Upper lobe of left lung (tissue), 6 donors: Measurements from ENCODE around the gene PDE7B. TPM values are rescaled to one million over a fixed set of nuclear protein-coding genes. Genes with fewer than 3 reads are reported as not detected.

Experiments used
- ATAC-seq, 2 donors: fragments of 200-7000 bp; cut with Tn5 transposase; one replicate each; pipeline ENCODE4 v1.9.1; 2022; ENCODE audit warnings: mild to moderate bottlenecking in 2 of 2, moderate library complexity in 2 of 2; ENCODE audit not compliant: low FRiP score in 2 of 2
- DNase-seq, 2 donors: peaks; one replicate each; pipeline ENCODE4 v3.0.0-alpha.2; 2019 to 2020
- H3K27ac ChIP-seq, 4 donors: fragments of 200-600 bp; sonication (generic); one replicate each; pipeline ENCODE4 v1.5.1; 2016 to 2019
- H3K27me3 ChIP-seq, 4 donors: fragments of 200-600 bp; sonication (generic); one replicate each; pipeline ENCODE4 v1.5.1; 2017 to 2019
- H3K36me3 ChIP-seq, 4 donors: fragments of 200-600 bp; sonication (generic); one replicate each; pipeline ENCODE4 v1.5.1; 2016 to 2019
- H3K4me1 ChIP-seq, 4 donors: fragments of 200-600 bp; sonication (generic); one replicate each; pipeline ENCODE4 v1.5.1; 2018 to 2019
- H3K4me3 ChIP-seq, 4 donors: fragments of 200-600 bp; sonication (generic); one replicate each; pipeline ENCODE4 v1.5.1; 2017 to 2019; ENCODE audit warnings: mild to moderate bottlenecking in 2 of 4, moderate library complexity in 1 of 4
- H3K9me3 ChIP-seq, 4 donors: fragments of 200-600 bp; sonication (generic); one replicate each; pipeline ENCODE4 v1.5.1; 2018 to 2019
- CTCF ChIP-seq, 6 experiments: fragments of 450-650 bp in 4 of 6; fragments of 200-600 bp in 2 of 6; sonication (generic) in 2 of 6; IDR thresholded peaks; one replicate each; pipeline ENCODE4 v1.5.1; 2016 to 2019; ENCODE audit warnings: antibody characterized with exemption in 6 of 6
- EP300 ChIP-seq, 4 donors: sonication (generic); formaldehyde crosslinking; IDR thresholded peaks; one replicate each; pipeline ENCODE4 v1.5.1; 2017; ENCODE audit warnings: antibody characterized with exemption in 4 of 4, control low read depth in 2 of 4
- POLR2A ChIP-seq, 4 donors: fragments of 450-650 bp; IDR thresholded peaks; one replicate each; pipeline ENCODE4 v1.5.1; 2016 to 2017; ENCODE audit warnings: antibody characterized with exemption in 4 of 4, mild to moderate bottlenecking in 2 of 4
- POLR2AphosphoS5 ChIP-seq, 2 donors: sonication (generic); formaldehyde crosslinking; IDR thresholded peaks; one replicate each; pipeline ENCODE4 v1.5.1; 2017; ENCODE audit warnings: antibody characterized with exemption in 2 of 2
- WGBS, 2 donors: methylation state at CpG; one replicate each; pipeline ENCODE4 v1.1.5; 2017 to 2018; 5-methylcytosine and 5-hydroxymethylcytosine counted together
- total RNA-seq, 6 donors: library from RNA; depleted of rRNA in 4 of 6; stranded (reverse); fragments of >200 nt in 4 of 6; gene quantifications; one replicate each; pipeline versions ENCODE4 v1.1.0 to v1.2.1, GENCODE V29; 2016 to 2021
- donor health status: DM: no; HTN: no; CAD: no; lungs with moderate emphysema.
- donor health status: DM: no; HTN: yes; CAD: no; lungs with severe emphysema.

The PDE7B gene
- 1 to 10 TPM; 1.0 to 4.4 (median 2.6) TPM for total RNA-seq

- Histone ChIP-seq H3K27ac (no peak within 1 kb of the TSS), H3K27me3 (no peaks in the 10 kb centered on the region), H3K4me3 (peak within 1 kb of the TSS in 3 of 4 donors; percentile 5 to 26 (median 21)), H3K4me1 (peaks cover 0 to 8% (median 0%) of the 10 kb centered on the region in 4 donors), H3K9me3 (no peaks in the 10 kb centered on the region), H3K36me3 (no peaks in the 10 kb centered on the region)
- DNase-seq (peak; percentile 87 to 90), ATAC-seq (peak; percentile 94 to 98)
- 10 to 15% methylated on average over 12 of the region's 12 CpGs for WGBS, 2 donors
- TF ChIP-seq POLR2AphosphoS5 (IDR thresholded peaks at IDR 0.05) (peak in 1 of 2 donors; percentile 64), EP300 (IDR thresholded peaks at IDR 0.05) (no peak), POLR2A (IDR thresholded peaks at IDR 0.05) (peak in 3 of 4 donors; percentile 45 to 75 (median 56))
Measured at GRCh38 chr6:135851442-135852271, at the start of gene PDE7B. Gene PDE7B (plus strand): TSS chr6:135851701.

GRCh38 chr6:135801755-135802465 is 49.6 kb upstream of the PDE7B start:
- DNase-seq (no peak), ATAC-seq (no peak)
- H3K4me3 ChIP-seq: no peak overlapping the region
- 97% methylated on average over 2 of the region's 2 CpGs for WGBS, 2 donors
- no peaks in the 10 kb centered on the region for H3K27me3 ChIP-seq
- TF ChIP-seq POLR2AphosphoS5 (IDR thresholded peaks at IDR 0.05): no peak
- no peak for TF ChIP-seq EP300 (IDR thresholded peaks at IDR 0.05)
- no peaks in the 10 kb centered on the region for H3K36me3 ChIP-seq
- no peaks in the 10 kb centered on the region for H3K9me3 ChIP-seq
- no peak overlapping the region for H3K27ac ChIP-seq
- no peaks in the 10 kb centered on the region for H3K4me1 ChIP-seq

- no peaks in the 10 kb centered on the region for H3K36me3 ChIP-seq
- ATAC-seq: no peak
- no peaks in the 10 kb centered on the region for H3K4me1 ChIP-seq
- WGBS, 2 donors: 83 to 93% methylated on average over 5 of the region's 5 CpGs
- no peaks in the 10 kb centered on the region for H3K9me3 ChIP-seq
- H3K4me3 ChIP-seq: no peak overlapping the region
- H3K27me3 ChIP-seq: no peaks in the 10 kb centered on the region
- no peak for DNase-seq
- no peak overlapping the region for H3K27ac ChIP-seq
- no peak for TF ChIP-seq POLR2AphosphoS5 (IDR thresholded peaks at IDR 0.05)
- TF ChIP-seq CTCF (IDR thresholded peaks at IDR 0.05): no peak
- TF ChIP-seq EP300 (IDR thresholded peaks at IDR 0.05): no peak
- TF ChIP-seq POLR2A (IDR thresholded peaks at IDR 0.05): no peak
Measured at GRCh38 chr6:135810486-135810885, 41.0 kb upstream of the PDE7B start.

GRCh38 chr6:135811170-135811569 is 40.3 kb upstream of the PDE7B start:
- no peak overlapping the region for H3K4me3 ChIP-seq
- no peaks in the 10 kb centered on the region for H3K4me1 ChIP-seq
- ATAC-seq: no peak
- no peaks in the 10 kb centered on the region for H3K9me3 ChIP-seq
- H3K27me3 ChIP-seq: no peaks in the 10 kb centered on the region
- no peak for TF ChIP-seq CTCF (IDR thresholded peaks at IDR 0.05)
- TF ChIP-seq POLR2AphosphoS5 (IDR thresholded peaks at IDR 0.05): no peak
- TF ChIP-seq POLR2A (IDR thresholded peaks at IDR 0.05): no peak
- no peak for TF ChIP-seq EP300 (IDR thresholded peaks at IDR 0.05)
- no peaks in the 10 kb centered on the region for H3K36me3 ChIP-seq
- no peak overlapping the region for H3K27ac ChIP-seq
- WGBS, 2 donors: 79 to 80% methylated on average over 2 of the region's 2 CpGs
- no peak for DNase-seq

- DNase-seq (peak in 1 of 2 donors; percentile 24), ATAC-seq (peak in 1 of 2 donors; percentile 35)
- Histone ChIP-seq H3K4me3 (no peak overlapping the region), H3K27me3 (no peaks in the 10 kb centered on the region), H3K36me3 (no peaks in the 10 kb centered on the region), H3K4me1 (no peaks in the 10 kb centered on the region), H3K9me3 (no peaks in the 10 kb centered on the region), H3K27ac (no peak overlapping the region)
- no peak for TF ChIP-seq EP300 (IDR thresholded peaks at IDR 0.05)
- TF ChIP-seq POLR2AphosphoS5 (IDR thresholded peaks at IDR 0.05): no peak
- TF ChIP-seq POLR2A (IDR thresholded peaks at IDR 0.05): no peak
- TF ChIP-seq CTCF (IDR thresholded peaks at IDR 0.05): no peak
- 65 to 72% methylated on average over 7 to 8 of the region's 8 CpGs for WGBS, 2 donors
Measured at GRCh38 chr6:135811644-135812526, 39.6 kb upstream of the PDE7B start.
